CD4-positive, CD25-positive, alpha-beta regulatory T cell (primary cell): Measurements from ENCODE around the gene PRPSAP1. TPM values are rescaled to one million over a fixed set of nuclear protein-coding genes. Genes with fewer than 3 reads are reported as not detected.

Experiments used
- ATAC-seq, 2 donors: fragments of 150-1000 bp; cut with Tn5 transposase; one replicate each; pipeline ENCODE4 v1.10.0; 2021; ENCODE audit warnings: low read depth in 2 of 2, moderate number of reproducible peaks in 2 of 2, moderate library complexity in 1 of 2
- DNase-seq, 3 donors: peaks; one replicate each; pipeline versions ENCODE4 v3.0.0 to v3.0.0-alpha.2; 2012 to 2022; ENCODE audit warnings: mixed read lengths in 1 of 3
- H3K27ac ChIP-seq: one replicate; pipeline ENCODE4 v1.7.0; 2013; ENCODE audit warnings: mild to moderate bottlenecking, low read length; ENCODE audit not compliant: insufficient read depth, poor library complexity, severe bottlenecking
- H3K27me3 ChIP-seq: one replicate; pipeline ENCODE4 v1.7.0; 2013; ENCODE audit warnings: low read length; ENCODE audit not compliant: control insufficient read depth, insufficient read depth
- H3K36me3 ChIP-seq: one replicate; pipeline ENCODE4 v1.7.0; 2013; ENCODE audit warnings: mild to moderate bottlenecking, low read length, moderate library complexity; ENCODE audit not compliant: control insufficient read depth, insufficient read depth
- H3K4me1 ChIP-seq: 2 replicates; pipeline ENCODE4 v1.7.0; 2013; ENCODE audit warnings: mild to moderate bottlenecking, low read length; ENCODE audit not compliant: insufficient read depth, control insufficient read depth, poor library complexity, severe bottlenecking
- H3K4me3 ChIP-seq: one replicate; pipeline ENCODE4 v1.7.0; 2013; ENCODE audit warnings: low read depth, mild to moderate bottlenecking, low read length, moderate library complexity
- H3K9me3 ChIP-seq, 2 experiments: 1 replicate in 1 of 2; 2 replicates in 1 of 2; pipeline ENCODE4 v1.7.0; 2013; ENCODE audit warnings: low read length in 2 of 2, mild to moderate bottlenecking in 1 of 2, moderate library complexity in 1 of 2; ENCODE audit not compliant: control insufficient read depth in 2 of 2
- H3K27ac Mint-ChIP-seq, 3 donors: one replicate each; pipeline ENCODE4 v1.8.0; 2020 to 2022; ENCODE audit warnings: mild to moderate bottlenecking in 3 of 3, mixed read lengths in 3 of 3, moderate library complexity in 2 of 3
- H3K27me3 Mint-ChIP-seq: one replicate; pipeline ENCODE4 v1.8.0; 2022; ENCODE audit warnings: mild to moderate bottlenecking, mixed read lengths
- H3K36me3 Mint-ChIP-seq: one replicate; pipeline ENCODE4 v1.8.0; 2020; ENCODE audit warnings: mixed read lengths
- H3K4me1 Mint-ChIP-seq, 4 donors: one replicate each; pipeline ENCODE4 v1.8.0; 2020 to 2022; ENCODE audit warnings: mixed read lengths in 4 of 4, mild to moderate bottlenecking in 1 of 4
- H3K4me3 Mint-ChIP-seq, 4 donors: one replicate each; pipeline ENCODE4 v1.8.0; 2020 to 2022; ENCODE audit warnings: mild to moderate bottlenecking in 4 of 4, mixed read lengths in 4 of 4, moderate library complexity in 3 of 4
- H3K9me3 Mint-ChIP-seq, 7 donors: one replicate each; pipeline ENCODE4 v1.8.0; 2020 to 2022; ENCODE audit warnings: mixed read lengths in 7 of 7, mild to moderate bottlenecking in 3 of 7, moderate library complexity in 2 of 7
- polyA plus RNA-seq, 4 donors: library from polyadenylated mRNA; unstranded; fragments of 300-500 nt; fragmentation: Illumina TruSeq; gene quantifications; one replicate each; pipeline ENCODE4 v1.2.3, GENCODE V29; 2021
- total RNA-seq: library from RNA; stranded (reverse); gene quantifications from one replicate; pipeline ENCODE4 v1.2.3, GENCODE V29; 2022

PRPSAP1 gene
- total and polyA plus RNA-seq, 5 donors from 2014 or later: 37.1 to 56.1 (median 53.1) TPM

DNA sequence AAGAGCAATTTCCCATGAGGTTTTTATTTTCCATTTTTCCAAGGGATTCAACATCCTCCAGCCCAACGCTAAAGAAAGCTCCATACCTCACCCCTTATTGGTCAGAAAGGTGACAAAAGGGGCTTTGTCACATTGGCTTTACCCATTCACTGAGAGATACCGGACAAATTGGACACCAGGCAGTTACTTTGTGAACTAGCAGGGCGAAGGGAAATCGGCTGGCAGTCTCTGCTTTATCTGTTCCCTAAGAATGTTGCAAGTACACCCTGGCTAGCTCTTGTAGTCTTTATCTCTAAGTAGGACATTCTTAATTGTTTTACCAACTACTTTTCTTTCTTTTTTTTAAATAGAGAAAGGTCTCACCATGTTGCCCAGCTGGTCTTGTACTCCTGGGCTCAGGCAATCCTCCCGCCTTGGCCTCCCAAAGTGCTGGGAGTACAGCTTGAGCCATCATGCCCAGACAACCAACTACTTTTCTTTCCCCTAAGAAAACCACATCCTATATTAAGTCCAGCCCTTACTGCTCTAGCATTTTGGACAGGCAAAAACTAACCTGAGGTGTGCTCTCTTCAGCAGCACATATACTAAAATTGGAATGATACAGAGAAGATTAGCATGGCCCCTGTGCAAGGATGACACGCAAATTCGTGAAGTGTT, 16.8 kb downstream of the PRPSAP1 start:
- H3K27ac ChIP-seq: no peak overlapping the region
- H3K4me1 ChIP-seq: no peaks in the 10 kb centered on the region
- no peak overlapping the region for H3K4me3 ChIP-seq
- peaks cover 7% of the 10 kb centered on the region for H3K36me3 Mint-ChIP-seq
- no peaks in the 10 kb centered on the region for H3K9me3 ChIP-seq
- H3K27me3 ChIP-seq: no peaks in the 10 kb centered on the region
- H3K27ac Mint-ChIP-seq: no peak overlapping the region
- H3K4me1 Mint-ChIP-seq: peaks cover 0 to 8% (median 2%) of the 10 kb centered on the region in 4 donors
- no peaks in the 10 kb centered on the region for H3K9me3 Mint-ChIP-seq
- H3K36me3 ChIP-seq: peaks cover 3% of the 10 kb centered on the region
- H3K4me3 Mint-ChIP-seq: no peak overlapping the region
- DNase-seq (no peak), ATAC-seq (no peak)
- H3K27me3 Mint-ChIP-seq: no peaks in the 10 kb centered on the region

DNA sequence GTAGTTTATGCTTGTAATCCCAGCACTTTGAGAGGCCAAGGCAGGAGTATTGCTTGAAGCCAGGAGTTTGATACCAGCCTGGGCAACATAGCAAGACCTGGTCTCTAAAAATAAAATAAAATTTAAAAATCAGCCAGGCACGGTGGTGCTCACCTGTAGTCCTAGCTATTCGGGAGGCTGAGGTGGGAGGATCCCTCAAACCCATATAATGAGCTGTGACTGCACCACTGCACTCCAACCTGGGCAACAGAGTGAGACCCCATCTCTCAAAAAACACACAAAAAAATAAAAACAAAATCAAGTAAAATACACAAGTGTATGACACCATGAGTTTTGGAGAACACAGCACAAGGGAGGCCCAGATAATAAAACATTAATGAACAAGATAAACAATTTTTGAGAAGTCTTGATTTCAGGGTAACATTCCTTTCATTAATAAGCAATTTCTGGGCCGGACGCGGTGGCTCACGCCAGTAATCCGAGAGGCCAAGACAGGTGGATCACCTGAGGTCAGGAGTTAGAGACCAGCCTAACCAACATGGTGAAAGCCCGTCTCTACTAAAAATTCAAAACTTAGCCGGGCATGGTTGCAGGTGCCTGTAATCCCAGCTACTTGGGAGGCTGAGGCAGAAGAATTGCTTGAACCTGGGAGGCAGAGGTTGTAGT, 17.9 kb downstream of the PRPSAP1 start:
- Histone ChIP-seq H3K9me3 (no peaks in the 10 kb centered on the region), H3K27ac (no peak overlapping the region), H3K36me3 (peaks cover 12% of the 10 kb centered on the region), H3K4me1 (no peaks in the 10 kb centered on the region), H3K4me3 (no peak overlapping the region), H3K27me3 (no peaks in the 10 kb centered on the region)
- peaks cover 0 to 8% (median 4%) of the 10 kb centered on the region in 4 donors for H3K4me1 Mint-ChIP-seq
- no peaks in the 10 kb centered on the region for H3K9me3 Mint-ChIP-seq
- DNase-seq: no peak
- H3K27ac Mint-ChIP-seq: no peak overlapping the region
- H3K4me3 Mint-ChIP-seq: no peak overlapping the region
- no peak for ATAC-seq
- H3K36me3 Mint-ChIP-seq: peaks cover under 1% of the 10 kb centered on the region
- H3K27me3 Mint-ChIP-seq: no peaks in the 10 kb centered on the region

DNA sequence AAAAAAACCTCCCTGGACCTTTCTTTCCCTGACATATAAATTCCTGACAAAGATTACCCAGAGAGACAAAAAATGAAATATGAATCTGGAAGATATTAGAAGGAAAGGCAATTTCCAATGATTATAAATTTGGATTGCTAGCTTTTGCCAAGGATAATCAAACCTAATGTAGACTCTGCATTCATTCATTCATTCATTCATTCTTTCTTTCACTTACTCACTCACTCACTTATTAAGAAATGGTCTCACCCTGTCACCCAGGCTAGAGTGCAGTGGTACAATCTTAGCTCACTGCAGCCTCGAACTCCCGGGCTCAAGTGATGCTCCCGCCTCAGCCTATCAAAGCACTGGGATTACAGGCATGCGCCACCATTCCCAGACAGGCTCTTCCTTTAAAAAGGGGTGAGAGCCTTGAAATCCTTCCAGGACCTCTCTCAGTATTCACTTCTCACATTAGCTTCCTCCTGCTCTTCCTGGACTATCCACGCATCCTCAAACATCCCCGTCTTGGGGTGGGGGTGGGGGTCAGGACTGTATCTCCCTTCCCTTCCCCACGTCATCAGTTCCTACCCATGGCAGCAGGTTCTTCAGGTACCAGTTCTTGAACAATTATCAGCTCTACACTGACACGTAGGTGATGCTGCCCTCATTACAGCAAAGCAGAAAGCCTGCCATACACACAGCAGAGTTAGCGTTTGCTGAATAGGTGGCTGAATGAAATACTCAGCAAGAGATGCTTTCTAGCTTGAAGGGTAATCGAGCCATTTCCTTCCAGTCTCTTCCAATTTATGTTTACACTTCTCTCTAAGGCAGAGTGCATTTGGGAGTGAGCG, 19.8 kb downstream of the PRPSAP1 start:
- H3K27ac Mint-ChIP-seq: peak overlapping the region in 2 of 3 donors; percentile 14 to 65
- Histone ChIP-seq H3K36me3 (peaks cover 24% of the 10 kb centered on the region), H3K9me3 (no peaks in the 10 kb centered on the region), H3K4me3 (no peak overlapping the region), H3K27ac (no peak overlapping the region), H3K27me3 (no peaks in the 10 kb centered on the region), H3K4me1 (no peaks in the 10 kb centered on the region)
- no peaks in the 10 kb centered on the region for H3K27me3 Mint-ChIP-seq
- H3K4me3 Mint-ChIP-seq: no peak overlapping the region
- H3K4me1 Mint-ChIP-seq: peaks cover 0 to 4% (median 2%) of the 10 kb centered on the region in 4 donors
- no peak for ATAC-seq
- H3K36me3 Mint-ChIP-seq: no peaks in the 10 kb centered on the region
- no peak for DNase-seq
- no peaks in the 10 kb centered on the region for H3K9me3 Mint-ChIP-seq

- DNase-seq: no peak
- ATAC-seq: no peak
- no peak overlapping the region for H3K27ac ChIP-seq
- H3K27ac Mint-ChIP-seq: peak overlapping the region in 1 of 3 donors; percentile 2
- H3K4me3 ChIP-seq: no peak overlapping the region
- H3K27me3 Mint-ChIP-seq: no peaks in the 10 kb centered on the region
- H3K36me3 ChIP-seq: peaks cover 43% of the 10 kb centered on the region
- no peak overlapping the region for H3K4me3 Mint-ChIP-seq
- H3K27me3 ChIP-seq: no peaks in the 10 kb centered on the region
- no peaks in the 10 kb centered on the region for H3K4me1 ChIP-seq
- H3K9me3 ChIP-seq: no peaks in the 10 kb centered on the region
- peaks cover 15% of the 10 kb centered on the region for H3K36me3 Mint-ChIP-seq
- H3K9me3 Mint-ChIP-seq: no peaks in the 10 kb centered on the region
- H3K4me1 Mint-ChIP-seq: peaks cover 0 to 4% (median under 1%) of the 10 kb centered on the region in 4 donors
These were observed 22.6 kb downstream of the PRPSAP1 start for GRCh38 chr17:76331083-76331482.

DNA sequence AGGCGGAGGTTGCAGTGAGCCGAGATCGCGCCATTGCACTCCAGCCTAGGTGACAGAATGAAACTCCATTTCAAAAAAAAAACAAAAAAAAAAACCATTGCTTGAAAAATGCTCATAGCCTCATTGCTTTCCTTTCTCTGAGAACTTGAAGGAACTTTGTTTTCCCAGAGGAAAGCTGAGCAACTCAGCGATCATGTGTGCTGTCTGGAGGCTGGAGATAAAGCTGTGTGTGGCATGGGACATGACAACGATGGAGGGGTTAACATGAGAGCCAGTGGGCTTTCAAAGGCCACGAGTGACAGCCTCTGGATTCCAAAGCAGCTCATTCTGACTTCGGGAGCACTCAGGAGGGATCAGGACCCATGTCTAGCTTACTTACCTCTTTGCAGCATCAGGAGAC, 24.1 kb downstream of the PRPSAP1 start:
- Mint-ChIP-seq H3K27ac (no peak overlapping the region), H3K9me3 (no peaks in the 10 kb centered on the region)

DNA sequence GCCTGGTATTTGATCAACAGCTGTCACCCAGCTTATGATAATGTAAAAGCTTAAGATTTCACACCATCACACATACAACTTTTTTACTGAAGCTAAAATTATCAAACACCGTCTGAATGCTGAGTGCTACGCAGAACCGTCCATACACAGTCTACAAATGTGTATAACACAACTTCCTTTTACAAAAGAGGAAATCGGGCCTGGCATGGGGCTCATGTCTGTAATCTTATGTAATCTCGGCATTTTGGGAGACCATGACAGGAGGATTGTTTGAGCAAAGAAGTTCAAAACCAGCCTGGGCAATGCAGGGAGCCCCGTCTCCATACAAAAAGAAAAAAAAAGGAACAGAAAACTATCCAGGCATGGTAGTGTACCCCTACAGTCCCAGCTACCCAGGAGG, 26.0 kb downstream of the PRPSAP1 start:
- no peak overlapping the region for H3K27ac Mint-ChIP-seq
- H3K36me3 Mint-ChIP-seq: peaks cover 29% of the 10 kb centered on the region
- no peak overlapping the region for H3K4me3 Mint-ChIP-seq
- ATAC-seq (no peak), DNase-seq (no peak)
- H3K4me3 ChIP-seq: no peak overlapping the region
- H3K4me1 ChIP-seq: no peaks in the 10 kb centered on the region
- H3K27me3 Mint-ChIP-seq: no peaks in the 10 kb centered on the region
- no peaks in the 10 kb centered on the region for H3K27me3 ChIP-seq
- H3K9me3 Mint-ChIP-seq: no peaks in the 10 kb centered on the region
- peaks cover 0 to 4% (median under 1%) of the 10 kb centered on the region in 4 donors for H3K4me1 Mint-ChIP-seq
- peaks cover 43% of the 10 kb centered on the region for H3K36me3 ChIP-seq
- no peak overlapping the region for H3K27ac ChIP-seq
- H3K9me3 ChIP-seq: no peaks in the 10 kb centered on the region

More for the DNA sequence above, 24.1 kb downstream of the PRPSAP1 start:
- Histone ChIP-seq H3K4me1 (no peaks in the 10 kb centered on the region), H3K4me3 (no peak overlapping the region), H3K27me3 (no peaks in the 10 kb centered on the region), H3K36me3 (peaks cover 43% of the 10 kb centered on the region), H3K9me3 (no peaks in the 10 kb centered on the region), H3K27ac (no peak overlapping the region)
- H3K4me3 Mint-ChIP-seq: no peak overlapping the region
- no peaks in the 10 kb centered on the region for H3K27me3 Mint-ChIP-seq
- H3K4me1 Mint-ChIP-seq: peaks cover 0 to 4% (median under 1%) of the 10 kb centered on the region in 4 donors
- ATAC-seq (no peak), DNase-seq (no peak)
- peaks cover 17% of the 10 kb centered on the region for H3K36me3 Mint-ChIP-seq

DNA sequence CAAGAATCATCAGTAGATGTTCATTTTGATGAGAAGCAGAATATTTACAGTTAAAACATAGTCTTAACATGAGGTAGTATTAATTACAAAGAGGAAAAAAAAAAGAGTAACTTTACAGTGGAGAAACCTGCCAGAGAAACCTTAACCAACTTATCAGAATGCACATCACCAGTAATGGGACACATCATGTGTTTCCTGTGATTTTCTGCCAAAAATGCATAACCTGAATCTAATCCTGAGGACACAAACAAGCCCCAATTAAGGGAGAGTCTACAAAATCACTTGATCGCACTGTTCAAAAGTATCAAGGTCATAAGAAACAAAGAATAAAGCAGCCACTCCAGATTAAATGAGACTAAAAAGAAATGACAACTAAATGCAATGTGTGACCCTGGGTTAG, 27.4 kb downstream of the PRPSAP1 start:
- H3K36me3 Mint-ChIP-seq: peaks cover 36% of the 10 kb centered on the region
- Histone ChIP-seq H3K4me3 (no peak overlapping the region), H3K9me3 (no peaks in the 10 kb centered on the region), H3K27me3 (no peaks in the 10 kb centered on the region), H3K27ac (no peak overlapping the region), H3K4me1 (no peaks in the 10 kb centered on the region), H3K36me3 (peaks cover 40% of the 10 kb centered on the region)
- H3K4me3 Mint-ChIP-seq: no peak overlapping the region
- H3K9me3 Mint-ChIP-seq: no peaks in the 10 kb centered on the region
- peak overlapping the region in 1 of 3 donors; percentile 27 for H3K27ac Mint-ChIP-seq
- H3K4me1 Mint-ChIP-seq: peaks cover 0 to 1% (median 0%) of the 10 kb centered on the region in 4 donors
- DNase-seq (no peak), ATAC-seq (no peak)
- no peaks in the 10 kb centered on the region for H3K27me3 Mint-ChIP-seq
